Loucy (cell line): ENCODE results near the gene ACTL8.

ENCODE experiments used
- EZH2phosphoT487 ChIP-seq: fragments of 200-600 bp; IDR thresholded peaks from 2 replicates; pipeline ENCODE4 v1.6.1; 2018; ENCODE audit warnings: antibody characterized with exemption, mild to moderate bottlenecking, moderate library complexity, borderline replicate concordance
- TF ChIP-seq, protein P1 (sequence below): fragments of 200-600 bp; sonication (generic); conservative IDR thresholded peaks from 2 replicates; pipeline ENCODE4 v1.5.1; 2014; ENCODE audit warnings: mild to moderate bottlenecking, antibody characterized with exemption, low read length

DNA sequence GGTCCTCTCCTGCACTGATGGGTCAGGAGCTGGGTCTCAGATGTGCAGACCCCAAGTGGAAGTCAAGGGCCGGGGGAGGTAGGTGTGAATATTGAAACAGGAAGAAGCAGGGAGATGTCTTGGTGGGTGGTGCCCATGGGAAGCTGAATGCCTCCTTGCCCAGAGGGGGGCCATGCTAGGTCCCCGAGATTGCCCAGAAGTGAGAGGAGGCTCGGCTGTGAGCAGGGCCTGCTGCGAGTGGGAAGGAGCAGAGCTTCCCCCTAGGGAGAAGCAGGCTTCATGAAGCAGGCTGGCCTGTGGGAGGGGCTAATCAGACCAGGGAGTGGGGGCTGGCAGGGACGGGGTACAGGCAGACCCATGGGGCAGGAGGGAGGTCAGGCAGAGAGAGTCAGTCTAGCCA is 87.6 kb downstream of the ACTL8 start:
- TF ChIP-seq, protein P1, sequence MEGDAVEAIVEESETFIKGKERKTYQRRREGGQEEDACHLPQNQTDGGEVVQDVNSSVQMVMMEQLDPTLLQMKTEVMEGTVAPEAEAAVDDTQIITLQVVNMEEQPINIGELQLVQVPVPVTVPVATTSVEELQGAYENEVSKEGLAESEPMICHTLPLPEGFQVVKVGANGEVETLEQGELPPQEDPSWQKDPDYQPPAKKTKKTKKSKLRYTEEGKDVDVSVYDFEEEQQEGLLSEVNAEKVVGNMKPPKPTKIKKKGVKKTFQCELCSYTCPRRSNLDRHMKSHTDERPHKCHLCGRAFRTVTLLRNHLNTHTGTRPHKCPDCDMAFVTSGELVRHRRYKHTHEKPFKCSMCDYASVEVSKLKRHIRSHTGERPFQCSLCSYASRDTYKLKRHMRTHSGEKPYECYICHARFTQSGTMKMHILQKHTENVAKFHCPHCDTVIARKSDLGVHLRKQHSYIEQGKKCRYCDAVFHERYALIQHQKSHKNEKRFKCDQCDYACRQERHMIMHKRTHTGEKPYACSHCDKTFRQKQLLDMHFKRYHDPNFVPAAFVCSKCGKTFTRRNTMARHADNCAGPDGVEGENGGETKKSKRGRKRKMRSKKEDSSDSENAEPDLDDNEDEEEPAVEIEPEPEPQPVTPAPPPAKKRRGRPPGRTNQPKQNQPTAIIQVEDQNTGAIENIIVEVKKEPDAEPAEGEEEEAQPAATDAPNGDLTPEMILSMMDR, result no peak
- no peak for TF ChIP-seq EZH2phosphoT487
